Transverse colon (tissue), 4 donors: ENCODE results near the gene NDUFAB1. TPM values are rescaled to one million over a fixed set of nuclear protein-coding genes. Genes with fewer than 3 reads are reported as not detected.

Experiments used
- DNase-seq: peaks from one replicate; pipeline ENCODE4 v3.0.0-alpha.2; 2019
- H3K27ac ChIP-seq, 4 donors: fragments of 200-600 bp; sonication (generic); 2 replicates each; pipeline ENCODE4 v1.5.1; 2016 to 2018; ENCODE audit warnings: inconsistent platforms in 4 of 4
- H3K27me3 ChIP-seq: fragments of 200-600 bp; sonication (generic); 2 replicates; pipeline ENCODE4 v1.5.1; 2017; ENCODE audit warnings: inconsistent platforms
- H3K36me3 ChIP-seq, 4 donors: fragments of 200-600 bp; sonication (generic); 2 replicates each; pipeline ENCODE4 v1.5.1; 2017 to 2019; ENCODE audit warnings: inconsistent platforms in 4 of 4
- H3K4me1 ChIP-seq, 4 donors: fragments of 200-600 bp; sonication (generic); 2 replicates each; pipeline ENCODE4 v1.5.1; 2017 to 2020; ENCODE audit warnings: inconsistent platforms in 4 of 4
- H3K4me3 ChIP-seq, 4 donors: fragments of 200-600 bp; sonication (generic); 1 replicate in 1 of 4; 2 replicates in 3 of 4; pipeline versions ENCODE4 v1.5.1 to v1.6.1; 2017 to 2019; ENCODE audit warnings: inconsistent platforms in 4 of 4
- H3K9me3 ChIP-seq, 2 donors: fragments of 200-600 bp; sonication (generic); 2 replicates each; pipeline ENCODE4 v1.5.1; 2017 to 2019; ENCODE audit warnings: inconsistent platforms in 2 of 2
- EP300 ChIP-seq: sonication (generic); formaldehyde crosslinking; IDR thresholded peaks from one replicate; pipeline ENCODE4 v1.6.1; 2017; ENCODE audit warnings: antibody characterized with exemption, low read depth
- POLR2A ChIP-seq: fragments of 450-650 bp; IDR thresholded peaks from one replicate; pipeline ENCODE4 v1.6.1; 2016; ENCODE audit warnings: antibody characterized with exemption, mild to moderate bottlenecking, moderate library complexity
- POLR2AphosphoS5 ChIP-seq, 3 donors: sonication (generic); formaldehyde crosslinking; IDR thresholded peaks; one replicate each; pipeline ENCODE4 v1.6.1; 2016; ENCODE audit warnings: antibody characterized with exemption in 3 of 3
- WGBS, 2 donors: methylation state at CpG; one replicate each; pipeline ENCODE4 v1.1.5; 2018; ENCODE audit warnings: low coverage in 1 of 2; 5-methylcytosine and 5-hydroxymethylcytosine counted together
- in situ Hi-C, 4 donors: fragments of 200-750 bp; cut with MboI; loops; one replicate each; pipeline versions ENCODE4 v1.15.0 to v1.15.1; 2017; ENCODE audit warnings: low sequenced_read_pairs in 3 of 4, low pct_ligation_motif_present in 1 of 4, low pct_unique_long_range_greater_than_20kb in 1 of 4
- intact Hi-C: fragments of 100-400 bp; cut with DNase I; formaldehyde crosslinking; loops from one replicate; pipeline ENCODE4 v1.15.1; 2023; ENCODE audit warnings: low total_unique reads
- total RNA-seq, 4 donors: library from RNA; depleted of rRNA; stranded (reverse); fragments of >200 nt; gene quantifications; one replicate each; pipeline ENCODE4 v1.1.0, GENCODE V29; 2016
- TF ChIP-seq, protein P1 (sequence below), 5 experiments: fragments of 200-600 bp in 3 of 5; fragments of 450-650 bp in 2 of 5; sonication (generic) in 3 of 5; IDR thresholded peaks; 1 replicate in 2 of 5; 2 replicates in 3 of 5; pipeline ENCODE4 v1.5.1; 2016 to 2017; ENCODE audit warnings: antibody characterized with exemption in 5 of 5, inconsistent platforms in 3 of 5, mild to moderate bottlenecking in 2 of 5, moderate library complexity in 1 of 5

Gene NDUFAB1
- total RNA-seq: 100 to 1,000 TPM in 2 of 4 donors, 10 to 100 TPM in 2; 73.3 to 142 (median 108) TPM

DNA sequence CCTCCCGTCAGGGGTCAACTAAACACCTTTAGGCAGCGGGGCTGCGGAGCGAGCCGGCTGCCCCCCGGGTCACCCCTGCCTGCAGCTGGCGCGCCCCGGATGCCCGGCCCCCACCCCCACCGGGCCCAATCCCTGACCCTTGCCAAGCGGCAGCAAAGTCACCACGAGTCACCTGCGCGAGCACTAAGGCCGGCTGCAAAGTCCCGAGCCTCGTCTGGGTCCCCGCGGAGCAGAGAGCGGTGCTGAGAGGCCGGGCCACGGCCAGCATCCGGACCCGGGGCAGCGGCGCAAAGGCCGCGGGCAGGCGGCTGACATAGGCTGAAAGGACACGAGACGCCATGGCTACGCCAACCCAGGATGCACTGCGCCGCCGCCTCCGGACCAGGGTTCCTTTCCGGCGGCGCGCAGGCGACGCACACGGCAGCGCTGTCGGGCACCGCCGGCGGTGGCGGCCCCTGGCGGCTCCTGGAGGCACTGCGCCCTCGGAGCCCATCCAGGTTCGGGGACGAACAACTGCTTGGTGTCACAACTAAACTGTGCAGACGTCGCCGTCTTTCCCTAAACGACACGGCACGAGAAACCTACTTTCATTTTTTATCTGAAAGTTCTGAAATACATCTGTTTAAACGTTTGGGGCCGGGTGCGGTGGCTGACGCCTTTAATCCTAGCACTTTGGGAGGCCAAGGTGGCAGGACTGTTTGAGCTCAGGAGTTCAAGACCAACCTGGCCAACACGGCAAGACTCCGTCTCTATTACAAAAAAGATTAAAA is at the start of gene NDUFAB1:
NDUFAB1 (minus strand) TSS at position 366 of the 770 bp plus-strand sequence; CDS start at position 340, 26 bp downstream.
- peak within 1 kb of the TSS; percentile 75 to 98 (median 94) for H3K4me3 ChIP-seq
- peaks cover 0 to 13% (median 0%) of the 10 kb centered on the region in 4 donors for H3K36me3 ChIP-seq
- WGBS, 2 donors: 3 to 13% methylated on average over 4 to 41 of the region's 67 CpGs
- H3K9me3 ChIP-seq: no peaks in the 10 kb centered on the region
- peaks cover 12 to 22% (median 14%) of the 10 kb centered on the region in 4 donors for H3K4me1 ChIP-seq
- in situ Hi-C loops (no loop called here), intact Hi-C loops (no loop called here)
- H3K27ac ChIP-seq: peak within 1 kb of the TSS; percentile 83 to 92 (median 88)
- H3K27me3 ChIP-seq: no peaks in the 10 kb centered on the region
- DNase-seq: peak; percentile 93
- TF ChIP-seq EP300: no peak
- TF ChIP-seq POLR2A: peak; percentile 40
- peak; percentile 44 to 68 (median 65) for TF ChIP-seq POLR2AphosphoS5 (IDR thresholded peaks at IDR 0.05)
- TF ChIP-seq, protein P1, sequence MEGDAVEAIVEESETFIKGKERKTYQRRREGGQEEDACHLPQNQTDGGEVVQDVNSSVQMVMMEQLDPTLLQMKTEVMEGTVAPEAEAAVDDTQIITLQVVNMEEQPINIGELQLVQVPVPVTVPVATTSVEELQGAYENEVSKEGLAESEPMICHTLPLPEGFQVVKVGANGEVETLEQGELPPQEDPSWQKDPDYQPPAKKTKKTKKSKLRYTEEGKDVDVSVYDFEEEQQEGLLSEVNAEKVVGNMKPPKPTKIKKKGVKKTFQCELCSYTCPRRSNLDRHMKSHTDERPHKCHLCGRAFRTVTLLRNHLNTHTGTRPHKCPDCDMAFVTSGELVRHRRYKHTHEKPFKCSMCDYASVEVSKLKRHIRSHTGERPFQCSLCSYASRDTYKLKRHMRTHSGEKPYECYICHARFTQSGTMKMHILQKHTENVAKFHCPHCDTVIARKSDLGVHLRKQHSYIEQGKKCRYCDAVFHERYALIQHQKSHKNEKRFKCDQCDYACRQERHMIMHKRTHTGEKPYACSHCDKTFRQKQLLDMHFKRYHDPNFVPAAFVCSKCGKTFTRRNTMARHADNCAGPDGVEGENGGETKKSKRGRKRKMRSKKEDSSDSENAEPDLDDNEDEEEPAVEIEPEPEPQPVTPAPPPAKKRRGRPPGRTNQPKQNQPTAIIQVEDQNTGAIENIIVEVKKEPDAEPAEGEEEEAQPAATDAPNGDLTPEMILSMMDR (IDR thresholded peaks at IDR 0.05): peak; percentile 95 to 100 (median 100)

DNA sequence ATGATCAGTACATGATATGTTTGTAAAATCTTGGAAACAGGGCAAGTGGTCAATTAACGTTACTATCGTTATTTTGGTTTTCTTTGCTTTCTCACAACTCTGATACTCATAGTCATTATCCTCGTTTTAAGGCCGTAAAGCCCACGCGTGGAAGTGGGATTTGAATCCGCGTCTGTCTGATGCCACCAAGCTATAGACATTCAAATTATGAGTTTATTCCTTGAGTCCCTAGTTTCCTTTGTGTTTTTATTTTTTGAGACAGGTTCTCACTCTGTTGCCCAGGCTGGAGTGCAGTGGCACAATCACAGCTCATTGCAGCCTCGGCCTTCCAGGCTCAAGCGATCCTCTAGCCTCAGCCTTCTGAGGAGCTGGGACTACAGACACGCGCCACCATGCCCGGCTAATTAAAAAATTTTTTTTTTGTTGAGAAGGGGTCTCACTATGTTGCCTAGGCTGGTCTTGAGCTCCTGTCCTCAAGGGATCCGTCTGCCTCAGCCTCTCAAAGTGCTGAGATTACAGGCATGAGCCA is 46.2 kb upstream of the NDUFAB1 start:
- Histone ChIP-seq H3K9me3 (no peaks in the 10 kb centered on the region), H3K27ac (peak overlapping the region in 3 of 4 donors; percentile 78 to 86 (median 86)), H3K27me3 (no peaks in the 10 kb centered on the region), H3K36me3 (peaks cover 0 to 24% (median 11%) of the 10 kb centered on the region in 4 donors), H3K4me1 (peaks cover 8 to 22% (median 20%) of the 10 kb centered on the region in 4 donors), H3K4me3 (peak overlapping the region; percentile 63 to 94 (median 88))
- in situ Hi-C loops: no loop called here
- 58 to 80% methylated on average over 10 to 14 of the region's 14 CpGs for WGBS, 2 donors
- no peak for DNase-seq
- TF ChIP-seq POLR2A (no peak), EP300 (no peak), POLR2AphosphoS5 (IDR thresholded peaks at IDR 0.05) (no peak)
- intact Hi-C loops: no loop called here

DNA sequence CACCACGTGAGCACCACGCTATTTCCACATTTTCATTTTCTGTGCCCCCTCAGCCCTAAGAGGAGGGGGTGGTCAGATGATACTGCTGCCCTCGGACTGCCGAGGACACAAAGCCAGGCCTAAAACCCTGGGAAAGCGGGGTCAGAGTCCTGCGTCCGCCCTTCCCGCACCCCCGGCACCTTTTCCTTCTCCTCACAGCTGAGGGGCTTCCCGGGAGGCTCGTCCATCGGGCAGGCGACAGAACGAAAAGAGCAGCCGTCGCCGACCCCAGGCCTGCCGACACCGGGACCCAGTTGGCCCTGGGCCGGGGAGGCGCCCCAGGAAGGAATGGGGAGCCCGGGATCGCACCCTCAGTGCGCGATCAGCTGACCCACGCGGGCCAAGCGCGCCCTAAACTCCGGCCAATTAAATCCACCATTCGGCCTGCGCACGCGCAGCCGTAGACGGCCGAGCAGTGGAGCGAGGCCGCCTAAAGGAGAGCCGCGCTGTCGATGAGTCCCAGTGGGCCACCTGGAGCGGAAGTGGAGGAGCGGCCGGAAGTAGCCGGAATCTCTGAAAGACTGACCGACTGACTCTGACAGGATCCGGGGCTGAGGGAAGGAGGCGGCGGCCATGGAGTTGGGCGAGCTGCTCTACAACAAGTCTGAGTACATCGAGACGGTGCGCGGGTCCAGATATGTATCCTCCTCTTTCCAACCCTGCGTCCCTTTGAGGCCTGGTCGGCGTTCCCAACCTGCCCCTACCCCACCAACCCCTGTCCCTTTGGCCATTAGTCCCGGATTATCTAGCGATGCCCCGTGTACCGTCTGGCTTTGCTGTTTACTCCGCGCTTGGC is 45.0 kb upstream of the NDUFAB1 start, which contains the start of the genes DCTN5 and PALB2:
DCTN5 (plus strand) TSS at position 536 of the 835 bp plus-strand sequence; CDS start at position 613, 77 bp downstream.
PALB2 (minus strand) TSS at position 380 of the 835 bp plus-strand sequence; CDS start at position 227, 153 bp downstream.
- Histone ChIP-seq H3K9me3 (no peaks in the 10 kb centered on the region), H3K4me1 (peaks cover 8 to 22% (median 20%) of the 10 kb centered on the region in 4 donors), H3K27ac (peak within 1 kb of the TSS; percentile 78 to 86 (median 85)), H3K4me3 (peak within 1 kb of the TSS; percentile 65 to 94 (median 88)), H3K27me3 (no peaks in the 10 kb centered on the region), H3K36me3 (peaks cover 0 to 28% (median 9%) of the 10 kb centered on the region in 4 donors)
- WGBS, 2 donors: 0 to 1% methylated on average over 2 to 43 of the region's 64 CpGs
- intact Hi-C loops: no loop called here
- TF ChIP-seq POLR2AphosphoS5 (IDR thresholded peaks at IDR 0.05) (peak; percentile 38 to 69 (median 55)), POLR2A (peak; percentile 45), EP300 (no peak)
- TF ChIP-seq, protein P1 (IDR thresholded peaks at IDR 0.05): peak in 1 of 5 experiments; percentile 16
- peak; percentile 94 for DNase-seq
- in situ Hi-C loops: no loop called here

DNA sequence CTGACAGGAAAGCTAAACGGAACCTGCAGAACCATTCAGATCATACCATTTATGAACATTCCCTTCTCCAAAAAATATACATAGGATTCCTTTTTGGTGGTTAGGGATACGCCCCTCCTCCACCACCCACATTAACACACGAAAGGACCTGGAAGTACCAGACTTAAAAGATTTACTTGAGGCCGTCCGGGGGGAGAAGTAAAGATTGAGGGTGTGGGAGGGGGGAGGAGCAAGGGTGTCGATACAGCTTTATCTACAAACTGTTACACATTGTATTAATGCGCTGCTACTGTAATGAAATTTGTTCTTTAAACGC is 44.5 kb upstream of the NDUFAB1 start:
- 0 to 1% methylated on average over 4 to 8 of the region's 8 CpGs for WGBS, 2 donors
- peak overlapping the region; percentile 78 to 86 (median 85) for H3K27ac ChIP-seq
- no peaks in the 10 kb centered on the region for H3K27me3 ChIP-seq
- no peak for DNase-seq
- TF ChIP-seq EP300: no peak
- no peak for TF ChIP-seq POLR2A
- TF ChIP-seq, protein P1 (IDR thresholded peaks at IDR 0.05): no peak
- no peak for TF ChIP-seq POLR2AphosphoS5 (IDR thresholded peaks at IDR 0.05)
- in situ Hi-C loops (no loop called here), intact Hi-C loops (no loop called here)
- H3K36me3 ChIP-seq: peaks cover 0 to 29% (median 8%) of the 10 kb centered on the region in 4 donors
- peaks cover 8 to 22% (median 20%) of the 10 kb centered on the region in 4 donors for H3K4me1 ChIP-seq
- peak overlapping the region; percentile 65 to 94 (median 88) for H3K4me3 ChIP-seq
- H3K9me3 ChIP-seq: no peaks in the 10 kb centered on the region
